H1 (cell line): Measurements from ENCODE around the gene CCDC7.

Source experiments
- ATF2 ChIP-seq: IDR thresholded peaks from 2 replicates; pipeline ENCODE4 v1.6.1; 2012; ENCODE audit warnings: low read length, inconsistent platforms
- ATF3 ChIP-seq: IDR thresholded peaks from 2 replicates; pipeline ENCODE4 v1.6.1; 2011; ENCODE audit warnings: low read depth, mild to moderate bottlenecking, low read length; ENCODE audit not compliant: insufficient read depth
- BRCA1 ChIP-seq: IDR thresholded peaks from 2 replicates; pipeline ENCODE4 v1.6.1; 2012; ENCODE audit warnings: low read depth, low read length, improper control_type of control experiment
- CTCF ChIP-seq, 3 experiments: IDR thresholded peaks; 1 replicate in 2 of 3; 2 replicates in 1 of 3; pipeline versions ENCODE4 v1.5.1 to v1.6.1; 2011; ENCODE audit warnings: low read length in 3 of 3, mild to moderate bottlenecking in 3 of 3, inconsistent platforms in 2 of 3, low read depth in 1 of 3, moderate library complexity in 1 of 3; ENCODE audit not compliant: insufficient read depth in 1 of 3; ENCODE audit errors: control extremely low read depth in 1 of 3
- EP300 ChIP-seq, 2 experiments: IDR thresholded peaks; 1 replicate in 1 of 2; 2 replicates in 1 of 2; pipeline ENCODE4 v1.6.1; 2011 to 2012; ENCODE audit warnings: low read depth in 2 of 2, low read length in 2 of 2, mild to moderate bottlenecking in 2 of 2, borderline replicate concordance in 1 of 2, inconsistent platforms in 1 of 2, moderate library complexity in 1 of 2
- EZH2 ChIP-seq: fragments of 200-600 bp; sonication (generic); IDR thresholded peaks from 2 replicates; pipeline ENCODE4 v1.7.1; 2012; ENCODE audit warnings: low read depth, mild to moderate bottlenecking, moderate library complexity, low read length, inconsistent platforms; ENCODE audit not compliant: severe bottlenecking
- JUND ChIP-seq: IDR thresholded peaks from 2 replicates; pipeline ENCODE4 v1.6.1; 2011; ENCODE audit warnings: mild to moderate bottlenecking, improper control_type of control experiment, low read length
- KDM5A ChIP-seq: fragments of 200-600 bp; IDR thresholded peaks from 2 replicates; pipeline ENCODE4 v1.7.1; 2012; ENCODE audit warnings: mild to moderate bottlenecking, low read length, inconsistent platforms, mixed read lengths
- POLR2A ChIP-seq, 2 experiments: IDR thresholded peaks; 1 replicate in 1 of 2; 2 replicates in 1 of 2; pipeline ENCODE4 v1.6.1; 2011; ENCODE audit warnings: low read depth in 2 of 2, low read length in 2 of 2, mild to moderate bottlenecking in 2 of 2; ENCODE audit errors: control extremely low read depth in 1 of 2
- RXRA ChIP-seq: IDR thresholded peaks from 2 replicates; pipeline ENCODE4 v1.6.1; 2011; ENCODE audit warnings: low read depth, mild to moderate bottlenecking, low read length, moderate library complexity; ENCODE audit not compliant: insufficient read depth
- SIX5 ChIP-seq: IDR thresholded peaks from 2 replicates; pipeline ENCODE4 v1.6.1; 2011; ENCODE audit warnings: mild to moderate bottlenecking, low read depth, low read length
- SRF ChIP-seq: IDR thresholded peaks from 2 replicates; pipeline ENCODE4 v1.6.1; 2011; ENCODE audit warnings: mild to moderate bottlenecking, low read depth, low read length, moderate library complexity
- TF ChIP-seq, protein P1 (sequence below): IDR thresholded peaks from 2 replicates; pipeline ENCODE4 v1.6.1; 2012; ENCODE audit warnings: inconsistent platforms
- TF ChIP-seq, protein P2 (sequence below): IDR thresholded peaks from 2 replicates; pipeline ENCODE4 v1.6.1; 2012; ENCODE audit warnings: inconsistent platforms

DNA sequence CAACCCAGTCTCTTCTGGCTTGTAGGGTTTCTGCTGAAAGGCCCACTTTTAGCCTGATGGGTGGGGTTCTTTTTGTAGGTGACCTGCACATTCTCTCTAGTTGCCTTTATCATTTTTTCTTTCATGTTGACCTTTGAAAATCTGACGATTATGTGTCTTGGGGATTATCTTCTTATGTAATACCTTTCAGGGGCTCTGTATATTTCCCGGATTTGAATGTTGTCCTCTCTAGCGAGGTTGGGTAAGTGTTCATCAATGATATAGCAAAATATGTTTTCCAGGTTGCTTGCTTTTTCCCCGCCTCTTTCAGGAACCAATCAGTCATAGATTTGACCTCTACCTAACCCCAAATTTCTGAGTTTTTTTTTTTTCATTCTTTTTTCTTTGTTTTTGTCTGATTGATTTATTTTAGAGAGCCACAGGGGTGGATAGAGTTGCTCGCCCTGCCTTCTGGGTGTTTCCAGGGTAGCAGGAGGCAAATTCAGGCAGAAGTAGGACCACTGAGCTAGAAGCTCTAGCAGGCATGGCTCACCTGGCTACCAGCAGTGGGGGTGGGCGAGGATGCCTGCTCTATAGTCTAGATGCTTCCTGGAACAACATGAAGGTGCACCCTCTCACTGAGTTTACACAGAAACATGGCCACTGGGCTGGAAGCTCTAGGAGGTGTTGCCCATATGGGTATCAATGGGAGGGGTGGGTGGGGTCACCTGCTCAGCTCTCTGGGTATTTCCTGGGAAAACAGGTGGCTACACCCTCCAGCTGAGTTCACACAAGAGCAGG, 94.9 kb downstream of the CCDC7 start:
- TF ChIP-seq CTCF (IDR thresholded peaks at IDR 0.05; ENCODE audit: control extremely low read depth in 1 of 3, insufficient read depth in 1 of 3, low read depth in 1 of 3, low read length in 3 of 3) (no peak), SIX5 (no peak), EP300 (IDR thresholded peaks at IDR 0.05; ENCODE audit: borderline replicate concordance in 1 of 2, low read depth in 2 of 2, low read length in 2 of 2) (no peak), BRCA1 (no peak), JUND (no peak), KDM5A (no peak), EZH2 (no peak), ATF3 (no peak), ATF2 (no peak), SRF (no peak), RXRA (no peak), POLR2A (IDR thresholded peaks at IDR 0.05; ENCODE audit: control extremely low read depth in 1 of 2, low read depth in 2 of 2, low read length in 2 of 2) (no peak)
- TF ChIP-seq, protein P1, sequence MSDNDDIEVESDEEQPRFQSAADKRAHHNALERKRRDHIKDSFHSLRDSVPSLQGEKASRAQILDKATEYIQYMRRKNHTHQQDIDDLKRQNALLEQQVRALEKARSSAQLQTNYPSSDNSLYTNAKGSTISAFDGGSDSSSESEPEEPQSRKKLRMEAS = no peak
- TF ChIP-seq, protein P2, sequence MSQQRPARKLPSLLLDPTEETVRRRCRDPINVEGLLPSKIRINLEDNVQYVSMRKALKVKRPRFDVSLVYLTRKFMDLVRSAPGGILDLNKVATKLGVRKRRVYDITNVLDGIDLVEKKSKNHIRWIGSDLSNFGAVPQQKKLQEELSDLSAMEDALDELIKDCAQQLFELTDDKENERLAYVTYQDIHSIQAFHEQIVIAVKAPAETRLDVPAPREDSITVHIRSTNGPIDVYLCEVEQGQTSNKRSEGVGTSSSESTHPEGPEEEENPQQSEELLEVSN = no peak
